NCI-H510A (cell line): Measurements from ENCODE around the gene EPHA2.
"Not testable (repeated sequence)": the region's sequence is repeated elsewhere in the genome, so short reads cannot be mapped to it uniquely, and the experiment has no call there.

Source experiments
- DNase-seq: peaks from one replicate; lab custom pipeline; 2025; lab: John Stamatoyannopoulos, UW

EPHA2 gene

DNA sequence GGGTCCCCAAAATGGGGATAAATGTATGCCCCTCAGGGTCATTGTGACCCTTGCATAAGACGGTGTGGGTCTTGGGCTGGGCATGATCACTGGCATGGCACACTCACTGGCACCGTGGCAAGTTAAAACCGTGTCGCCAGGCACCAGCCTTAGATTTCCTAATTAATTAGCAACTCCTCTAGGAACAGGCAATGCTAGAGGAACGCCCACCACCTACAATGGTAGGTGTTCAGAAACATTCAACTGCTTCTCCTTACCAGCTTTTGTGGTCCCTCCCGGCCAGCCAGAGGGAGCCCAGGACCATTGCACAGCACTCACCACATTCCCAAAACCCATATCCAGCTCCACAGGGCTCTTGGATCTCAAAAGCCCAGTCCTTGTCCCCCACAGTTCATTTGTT is 36.4 kb downstream of the EPHA2 start:
- no peak for DNase-seq

DNA sequence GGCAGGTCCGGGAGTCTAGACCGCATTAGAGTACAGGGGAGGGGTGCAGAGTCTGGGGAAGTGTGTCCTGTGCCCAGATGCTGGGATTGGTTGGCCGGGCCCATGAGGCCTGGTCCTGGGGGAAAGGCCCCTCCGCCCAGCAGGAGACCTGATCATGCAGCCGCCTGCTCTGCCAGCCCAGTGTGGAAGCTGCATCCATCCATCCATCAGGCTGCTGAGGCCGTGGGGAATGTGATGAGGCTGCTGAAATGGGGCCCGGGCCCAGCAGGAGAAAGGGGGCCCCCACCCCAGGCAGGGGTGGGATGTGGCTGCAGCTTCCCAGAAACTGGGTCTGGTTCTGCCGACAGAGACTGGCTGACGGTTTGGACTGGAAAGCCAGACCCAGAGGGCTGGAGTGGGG is 37.2 kb downstream of the EPHA2 start:
- no peak for DNase-seq

DNA sequence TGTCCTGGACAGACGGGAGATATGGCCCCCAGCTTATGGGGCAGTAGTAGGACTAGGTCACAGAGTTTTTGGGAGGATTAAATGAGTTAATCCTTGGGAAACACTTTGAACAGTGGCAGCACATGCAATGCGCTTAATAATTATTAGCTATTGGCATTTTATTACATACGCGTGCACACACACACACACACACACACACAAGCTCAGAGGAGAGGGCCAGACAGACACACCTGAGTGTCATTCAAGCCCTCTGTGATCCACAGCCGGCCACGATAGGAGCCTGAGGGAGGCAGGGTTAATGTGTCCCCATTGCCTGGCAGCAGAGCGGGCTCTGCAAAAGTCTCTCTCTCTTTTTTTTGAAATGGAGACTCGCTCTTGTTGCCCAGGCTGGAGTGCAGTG is 37.9 kb downstream of the EPHA2 start:
- DNase-seq: no peak

DNA sequence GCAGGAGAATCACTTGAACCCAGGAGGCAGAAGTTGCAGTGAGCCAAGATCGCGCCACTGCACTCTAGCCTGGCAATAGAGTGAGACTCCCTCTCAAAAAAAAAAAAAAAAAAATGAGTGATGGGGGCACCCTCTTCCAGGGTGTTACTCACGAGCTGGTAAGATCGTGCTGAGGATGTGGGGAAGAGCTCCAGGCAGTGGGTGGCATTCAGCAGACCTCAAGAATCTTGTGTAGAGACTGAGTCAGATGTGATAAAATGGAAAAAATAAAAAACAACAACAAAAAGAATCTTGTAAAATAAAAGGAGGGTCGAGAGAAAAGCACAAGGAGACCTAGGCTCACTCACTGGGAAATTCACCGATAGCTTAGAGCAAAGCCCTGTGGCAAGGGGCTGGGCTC is 38.5 kb downstream of the EPHA2 start:
- DNase-seq: no peak

DNA sequence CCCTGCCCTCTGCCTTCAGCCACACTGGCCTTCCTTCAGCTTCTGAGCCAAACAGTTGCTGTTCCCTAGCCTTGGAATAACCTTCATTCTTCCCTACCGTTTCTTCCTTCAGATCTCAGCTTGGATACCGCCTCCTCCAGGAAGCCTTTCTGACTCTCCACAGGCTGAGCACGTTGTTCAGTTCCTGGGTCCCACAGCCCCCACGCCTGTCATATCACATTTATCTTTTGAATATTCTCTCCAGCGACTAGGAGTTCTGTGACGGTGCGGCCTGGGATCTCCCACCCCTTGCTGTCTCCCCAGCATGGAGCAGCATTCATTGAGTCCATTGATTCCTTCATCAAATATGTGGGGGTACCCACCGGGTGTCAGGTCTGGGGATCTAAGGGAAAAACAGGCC is 39.2 kb downstream of the EPHA2 start:
- no peak for DNase-seq

DNA sequence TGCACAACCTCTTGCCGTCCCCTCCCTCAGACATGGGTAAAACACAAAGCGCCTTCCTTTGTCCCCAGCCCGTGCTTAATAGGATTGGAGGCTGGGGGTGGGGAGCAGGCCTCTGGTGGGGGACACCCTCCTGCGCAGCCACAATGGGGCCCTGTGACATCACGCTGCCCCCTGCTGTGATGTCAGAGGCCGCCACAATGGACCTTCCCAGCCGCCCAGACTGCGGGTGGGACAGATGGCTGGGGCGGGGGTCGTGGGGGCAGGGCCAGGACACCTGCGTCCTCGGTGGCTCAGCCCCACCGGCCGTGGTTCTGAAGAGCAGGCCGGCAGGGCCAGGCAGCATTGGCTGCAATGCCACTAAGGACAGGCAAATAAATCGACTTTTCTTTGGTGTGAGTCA is 39.9 kb downstream of the EPHA2 start:
- no peak for DNase-seq

DNA sequence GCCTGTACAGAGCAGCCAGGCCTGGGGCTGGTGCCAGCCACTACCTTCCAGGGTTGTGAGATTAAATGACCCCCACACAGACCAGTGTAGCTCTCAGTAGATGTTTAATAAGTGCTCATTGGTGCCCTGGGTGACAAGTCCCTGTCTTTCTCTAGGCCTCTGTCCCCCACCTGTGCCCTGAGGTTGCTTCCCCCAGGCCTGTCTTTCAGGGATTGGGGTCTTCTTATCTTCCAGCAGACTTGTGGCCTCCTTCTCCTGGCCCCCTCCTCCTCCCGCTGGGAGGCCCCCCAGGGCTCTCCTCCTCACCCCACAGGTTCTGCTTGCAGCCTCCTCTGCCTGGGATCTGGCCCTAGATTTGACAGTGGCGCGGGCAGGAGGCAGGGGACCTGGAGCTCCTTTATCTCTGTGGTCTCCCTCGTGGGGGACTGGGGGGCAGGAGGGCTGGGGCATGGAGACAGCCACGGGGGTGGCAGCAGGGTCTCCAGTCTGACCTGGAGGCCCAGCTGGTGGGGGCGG is 40.3 kb downstream of the EPHA2 start:
- no peak for DNase-seq

DNA sequence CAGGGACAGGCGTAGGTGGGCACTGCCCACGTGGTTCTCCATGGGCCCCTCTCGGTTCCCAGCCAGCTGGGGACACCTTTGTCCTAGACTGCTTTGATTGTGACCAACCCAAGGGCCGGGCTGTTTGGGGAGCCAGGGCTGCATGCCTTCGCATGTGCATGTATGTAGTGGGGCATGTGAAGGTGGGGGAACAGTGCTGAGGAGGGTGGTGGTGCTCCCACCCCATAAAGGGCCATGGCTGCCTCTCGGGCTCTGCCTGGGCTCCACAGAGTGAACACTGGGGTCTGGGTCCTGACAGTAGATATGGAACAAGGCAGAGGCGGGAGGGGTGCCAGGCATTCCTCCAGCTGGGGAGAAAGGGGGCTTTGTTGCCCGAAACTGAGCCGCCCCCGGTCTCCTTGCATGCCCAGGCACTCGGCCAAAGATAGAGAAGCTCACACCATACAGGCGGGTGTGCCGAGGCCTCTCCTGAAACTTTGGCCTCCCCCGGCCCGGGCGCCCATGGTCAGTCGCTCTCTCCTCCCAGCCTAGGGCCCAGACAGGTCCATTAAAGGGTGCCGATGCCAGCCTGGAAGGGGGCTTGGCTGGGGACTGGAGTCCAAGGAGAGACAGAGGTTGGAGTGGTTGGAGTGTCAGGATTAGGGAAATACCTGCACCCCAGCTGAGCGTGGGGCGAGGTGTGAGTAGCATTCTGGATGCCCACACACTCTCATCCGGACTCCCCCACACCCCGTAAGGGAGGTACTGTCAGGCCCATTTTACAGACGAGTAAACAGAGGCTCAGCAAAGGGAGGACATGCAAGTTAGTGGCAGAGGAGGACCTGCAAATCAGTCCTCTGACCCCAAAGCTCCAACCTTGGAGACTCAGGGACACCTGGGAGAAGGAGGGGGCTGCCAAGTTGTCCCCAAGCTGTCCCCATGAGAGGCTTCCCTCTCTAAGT is 41.1 kb downstream of the EPHA2 start:
- DNase-seq: no peak

DNA sequence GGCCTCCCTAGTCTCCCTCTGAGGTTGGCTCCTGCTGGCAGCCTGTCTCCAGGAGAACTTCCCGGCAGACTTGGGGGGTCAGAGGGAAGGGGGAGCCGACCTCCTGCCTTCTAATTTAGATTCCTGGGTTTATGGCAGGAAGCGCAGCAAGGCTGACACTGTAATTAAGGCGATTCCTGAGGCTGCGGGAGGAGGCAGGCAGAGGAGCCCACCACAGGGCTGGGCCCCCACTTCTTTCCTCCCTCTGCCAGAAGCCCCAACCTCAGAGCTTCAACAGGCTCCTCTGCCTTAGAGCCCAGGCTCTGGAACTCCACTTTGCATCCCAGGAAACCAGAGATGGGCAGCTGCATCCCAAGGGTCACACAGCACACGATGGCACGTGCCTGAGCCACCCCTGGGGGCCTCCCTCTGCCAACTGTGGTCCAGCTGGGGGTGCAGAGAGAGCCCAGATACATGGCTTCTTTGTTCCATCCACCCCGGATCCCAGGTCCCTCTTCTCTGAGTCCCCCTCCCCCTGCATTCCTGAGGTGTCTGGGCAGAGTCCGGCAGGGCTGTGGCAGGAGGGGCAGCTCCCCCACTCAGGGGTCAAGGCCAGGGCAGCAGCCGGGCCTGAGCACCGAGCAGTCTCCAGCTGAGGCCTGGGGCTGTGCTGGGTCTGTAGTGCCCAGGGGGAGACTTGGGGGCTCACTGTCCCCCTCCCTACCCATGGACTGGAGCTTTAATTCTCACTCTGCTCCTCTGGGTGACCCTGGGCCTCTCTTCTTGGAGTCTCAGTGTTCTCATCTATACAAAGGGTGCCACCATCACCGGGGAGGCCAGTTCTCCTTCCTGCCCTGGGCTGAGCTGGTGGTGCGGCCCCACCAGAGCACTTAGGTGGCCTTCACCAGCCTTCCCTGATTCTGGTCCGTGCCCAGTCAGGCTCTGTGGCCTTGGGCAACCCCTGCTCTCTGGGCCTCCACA is 43.0 kb downstream of the EPHA2 start:
- no peak for DNase-seq

DNA sequence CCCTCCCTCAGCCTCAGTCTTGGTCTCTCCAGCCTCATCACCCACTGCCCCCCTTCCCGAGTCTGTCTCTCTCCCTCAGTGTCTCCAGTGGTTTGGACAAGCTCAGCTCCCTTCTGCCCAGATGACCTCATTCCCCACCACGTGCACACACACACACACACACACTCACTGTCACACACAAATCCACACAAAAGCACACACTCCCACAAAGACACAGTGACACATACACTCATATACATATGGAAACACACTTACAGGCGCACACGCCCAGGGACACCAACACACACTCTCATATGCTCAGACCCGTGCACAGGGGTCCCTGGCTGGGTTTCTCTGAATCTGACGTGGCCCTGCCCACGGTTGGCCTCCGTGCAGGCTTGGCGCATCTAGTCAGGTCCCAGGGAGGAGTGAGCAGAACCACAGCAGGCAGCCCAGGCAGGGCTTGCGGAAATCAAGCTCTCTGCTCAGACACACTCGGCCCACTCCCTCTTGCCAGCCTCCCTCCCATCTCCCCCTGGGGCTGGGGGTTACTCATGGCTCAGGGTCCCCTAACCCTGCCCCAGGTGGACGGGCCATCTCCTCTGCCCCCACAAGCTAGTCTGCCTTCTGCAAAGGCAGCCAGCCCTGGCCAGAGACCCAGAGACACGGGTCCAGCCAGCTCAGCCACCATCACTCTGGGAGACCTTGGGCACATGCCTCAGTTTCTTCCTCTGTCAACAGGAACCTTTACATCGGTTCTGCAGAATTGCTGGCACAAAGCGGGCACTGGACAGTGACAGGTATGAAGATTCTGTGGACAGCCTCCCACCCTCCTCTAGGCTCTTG is 43.9 kb downstream of the EPHA2 start:
- no peak for DNase-seq

DNA sequence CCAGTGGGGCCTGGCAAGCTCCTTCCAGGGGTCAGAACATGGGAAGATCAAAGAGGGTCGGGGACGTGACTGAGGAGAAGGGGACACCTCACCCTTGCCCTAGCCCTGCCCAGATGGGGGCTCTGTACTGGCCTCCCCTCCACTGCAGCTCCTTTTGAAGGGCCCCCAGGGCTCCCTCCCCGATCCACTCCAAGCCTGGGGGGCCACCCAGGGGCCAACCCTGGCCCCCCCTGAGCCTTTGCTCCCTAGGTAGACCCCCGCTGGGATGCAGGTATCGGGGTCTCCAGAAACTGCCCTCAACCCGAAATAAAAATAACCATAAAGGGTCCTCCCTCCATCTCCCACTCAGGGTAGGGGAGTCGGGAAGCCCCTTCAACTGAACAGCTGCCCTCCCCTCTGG is 45.0 kb downstream of the EPHA2 start:
- DNase-seq: no peak

DNA sequence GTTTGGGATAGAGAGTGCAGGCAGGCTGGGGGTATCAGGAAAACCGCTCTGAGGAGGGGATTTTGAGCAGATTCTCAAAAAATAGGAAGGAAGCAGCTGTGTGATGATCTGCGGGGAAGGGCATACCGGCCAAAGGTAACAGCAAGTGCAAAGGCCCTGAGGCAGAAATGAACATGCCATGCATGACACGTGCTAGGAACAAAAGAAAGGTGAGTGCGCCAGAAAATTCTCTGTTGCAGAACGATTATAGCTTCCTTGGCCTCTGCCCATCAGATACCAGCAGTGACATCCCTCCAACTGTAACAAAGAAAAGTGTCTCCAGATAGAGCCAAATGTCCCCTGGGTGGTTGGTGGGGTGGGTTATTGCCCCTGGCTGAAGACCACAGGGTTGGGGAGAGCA is 45.4 kb downstream of the EPHA2 start:
- no peak for DNase-seq

DNA sequence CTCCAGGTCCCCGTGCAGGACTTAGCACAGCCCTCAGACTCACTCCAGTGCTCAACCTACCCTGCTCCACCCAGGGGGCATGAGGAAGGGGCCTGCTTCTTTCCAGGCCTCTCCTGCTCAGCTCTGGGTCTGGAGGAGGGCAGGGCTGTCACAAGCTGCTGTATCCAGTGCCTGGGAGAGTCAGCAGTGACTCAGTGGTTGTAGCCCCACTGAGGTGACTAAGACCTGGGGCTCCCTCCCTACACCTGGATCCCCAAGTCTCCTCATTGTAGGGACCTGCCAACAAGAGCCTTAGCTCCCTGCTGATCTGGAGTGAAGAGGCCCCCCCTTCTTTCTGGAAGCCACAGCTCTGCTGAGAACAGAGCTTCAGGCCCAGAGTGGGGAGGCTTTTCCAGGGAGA is 46.3 kb downstream of the EPHA2 start:
- no peak for DNase-seq

DNA sequence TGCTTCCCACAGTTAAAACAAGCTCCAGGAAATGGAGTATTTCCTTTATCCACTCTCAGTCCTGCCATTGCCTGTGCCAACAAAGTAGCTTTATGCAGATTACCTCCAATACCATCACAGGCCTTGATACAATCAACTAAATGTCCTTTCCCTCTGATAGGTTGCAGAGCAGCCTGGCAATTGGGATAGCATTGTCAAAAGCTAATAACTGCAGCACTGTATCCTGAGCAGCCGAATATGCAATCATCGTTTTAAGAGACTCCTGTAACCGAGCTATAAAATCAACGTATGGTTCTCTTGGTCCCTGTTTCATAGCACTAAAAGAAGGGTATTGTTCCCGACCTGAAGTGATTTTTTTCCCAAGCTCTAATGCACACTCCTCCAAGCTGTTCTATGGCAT is 48.8 kb downstream of the EPHA2 start:
- not testable (repeated sequence) for DNase-seq

DNA sequence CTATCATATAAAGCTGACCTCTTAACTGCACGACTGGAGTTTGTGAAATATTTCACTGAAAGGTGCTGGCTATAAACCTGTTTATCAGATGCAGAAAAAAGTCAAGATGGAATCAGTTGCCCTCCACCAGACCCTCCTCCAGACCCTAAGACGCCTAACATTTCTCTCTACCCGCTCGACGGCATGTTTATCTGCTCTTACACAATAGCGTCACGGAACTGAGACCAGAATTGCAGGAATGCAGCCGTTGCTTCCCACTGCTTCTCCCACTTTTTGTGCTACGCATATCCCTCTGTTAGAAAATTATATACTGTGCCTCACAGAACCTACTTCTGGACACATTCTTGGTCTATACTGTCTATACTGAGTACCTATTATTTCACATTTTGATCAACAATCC is 54.2 kb downstream of the EPHA2 start:
- no peak for DNase-seq

DNA sequence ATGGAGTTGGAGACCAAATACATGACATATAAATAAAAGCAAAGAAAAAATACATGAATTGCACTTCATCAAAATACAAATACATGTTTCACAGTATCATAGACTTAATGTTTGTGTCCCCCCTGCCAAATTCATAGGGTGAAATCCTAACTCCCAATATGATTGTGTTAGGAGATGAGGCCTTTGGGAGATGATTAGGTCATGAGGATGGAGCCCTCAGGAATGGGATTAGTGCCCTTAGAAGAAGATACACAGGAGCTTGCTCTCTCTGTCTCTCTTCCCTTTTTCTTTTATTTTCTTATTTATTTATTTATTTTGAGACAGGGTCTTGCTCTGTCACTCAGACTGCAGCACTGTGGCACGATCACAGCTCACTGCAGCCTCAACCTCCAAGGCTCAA is 56.5 kb downstream of the EPHA2 start:
- DNase-seq: no peak

DNA sequence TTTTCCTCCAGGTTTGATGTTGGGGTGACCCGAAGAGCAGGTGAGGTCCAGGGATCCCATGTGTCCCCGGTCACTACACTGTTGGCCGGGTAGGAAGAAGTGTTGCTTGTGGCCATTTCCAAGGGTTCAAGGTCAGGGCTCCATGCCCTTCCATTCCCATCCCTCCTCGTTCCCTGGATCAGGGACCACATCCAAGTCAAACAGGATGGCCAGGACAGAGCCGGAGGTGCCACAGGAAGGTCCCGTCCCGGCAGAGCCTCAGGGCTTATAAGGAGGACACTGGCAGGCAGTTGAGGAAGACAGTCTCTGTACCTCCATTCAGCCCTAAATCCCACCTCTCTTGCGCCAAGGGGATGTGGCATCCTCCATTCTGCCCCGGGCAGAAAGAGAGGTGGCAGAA is 60.4 kb downstream of the EPHA2 start:
- no peak for DNase-seq

DNA sequence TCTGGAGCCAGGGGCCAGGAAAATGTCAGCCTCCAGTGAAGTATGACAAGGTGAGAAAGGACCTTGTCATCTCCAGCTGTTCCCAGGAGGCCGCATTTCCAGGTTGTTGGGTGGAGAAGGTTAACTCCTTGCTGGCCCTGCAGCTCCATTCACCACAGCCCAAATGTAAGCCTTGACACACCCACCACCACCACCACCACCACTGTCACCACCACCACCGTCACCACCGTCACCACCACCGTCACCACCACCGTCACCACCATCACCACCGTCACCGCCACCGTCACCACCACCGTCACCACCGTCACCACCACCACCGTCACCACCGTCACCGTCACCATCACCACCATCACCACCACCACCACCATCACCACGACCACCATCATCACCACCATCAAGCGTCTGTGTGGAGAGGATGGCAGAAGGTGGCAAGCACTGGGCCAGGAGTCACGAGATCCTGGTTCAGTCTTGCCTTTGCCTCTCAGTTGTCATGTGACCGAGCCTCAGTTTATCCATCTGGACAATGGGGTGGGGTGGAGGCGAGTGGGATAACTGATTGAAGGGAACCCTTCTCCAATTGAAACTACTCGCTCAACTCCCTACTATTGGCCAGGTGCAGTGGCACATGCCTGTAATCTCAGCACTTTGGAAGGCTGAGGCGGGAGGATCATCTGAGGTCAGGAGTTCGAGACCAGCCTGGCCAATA is 61.3 kb downstream of the EPHA2 start:
- DNase-seq: no peak

DNA sequence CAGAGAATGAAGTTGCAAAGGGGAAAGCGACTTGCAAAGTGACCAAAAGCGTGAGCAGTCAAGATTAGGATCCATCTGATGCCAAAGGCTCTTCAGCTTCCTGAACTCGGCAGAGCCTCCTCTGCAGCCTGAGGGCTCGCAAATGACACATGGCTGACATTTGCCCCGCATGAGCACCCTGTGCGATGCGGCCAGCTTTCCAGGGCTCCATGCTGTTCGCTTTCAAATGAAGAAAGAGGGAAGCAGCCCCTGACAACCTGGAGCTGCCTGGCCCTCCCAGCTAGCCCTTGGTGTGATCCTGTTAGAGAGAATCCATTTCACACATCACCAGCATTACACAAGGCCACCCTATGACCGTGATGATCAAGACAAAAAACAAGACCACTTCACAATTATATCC is 62.3 kb downstream of the EPHA2 start:
- DNase-seq: no peak

DNA sequence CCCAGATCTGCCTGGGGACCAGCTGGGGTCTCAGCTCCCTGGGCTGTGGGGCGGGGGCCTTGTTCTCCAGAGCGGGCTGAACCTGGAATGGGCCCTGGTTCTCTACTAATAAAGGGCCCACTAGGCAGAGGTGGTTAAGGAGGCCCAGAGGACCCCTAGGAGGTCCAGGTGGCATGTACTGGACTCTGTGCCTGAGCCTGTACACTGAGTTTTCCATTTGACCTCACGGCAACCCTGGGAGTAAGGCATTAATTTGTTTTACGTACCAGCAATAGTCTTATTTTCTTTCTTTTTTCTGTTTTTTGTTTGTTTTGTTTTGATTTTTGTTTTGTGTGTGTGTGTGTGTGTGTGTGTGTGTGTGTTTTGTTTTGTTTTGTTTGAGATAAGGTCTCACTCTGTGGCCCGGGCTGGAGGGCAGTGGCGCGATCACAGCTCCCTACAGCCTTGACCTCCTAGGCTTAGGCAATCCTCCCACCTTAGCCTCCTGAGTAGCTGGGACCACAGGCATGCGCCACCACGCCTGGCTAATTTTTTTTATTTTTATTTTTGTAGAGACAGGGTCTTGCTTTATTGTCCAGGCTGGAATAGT is 62.9 kb downstream of the EPHA2 start:
- DNase-seq: no peak
